Erythroblast (primary cell): ENCODE measurements around the gene NAB2.

ENCODE experiments used
- GATA1 ChIP-seq: IDR thresholded peaks from 2 replicates; pipeline ENCODE4 v1.6.1; 2011; ENCODE audit warnings: low read depth, mild to moderate bottlenecking, control low read depth, low read length, moderate library complexity
- POLR2A ChIP-seq: IDR thresholded peaks from 2 replicates; pipeline ENCODE4 v1.6.1; 2011; ENCODE audit warnings: mild to moderate bottlenecking, low read length

DNA sequence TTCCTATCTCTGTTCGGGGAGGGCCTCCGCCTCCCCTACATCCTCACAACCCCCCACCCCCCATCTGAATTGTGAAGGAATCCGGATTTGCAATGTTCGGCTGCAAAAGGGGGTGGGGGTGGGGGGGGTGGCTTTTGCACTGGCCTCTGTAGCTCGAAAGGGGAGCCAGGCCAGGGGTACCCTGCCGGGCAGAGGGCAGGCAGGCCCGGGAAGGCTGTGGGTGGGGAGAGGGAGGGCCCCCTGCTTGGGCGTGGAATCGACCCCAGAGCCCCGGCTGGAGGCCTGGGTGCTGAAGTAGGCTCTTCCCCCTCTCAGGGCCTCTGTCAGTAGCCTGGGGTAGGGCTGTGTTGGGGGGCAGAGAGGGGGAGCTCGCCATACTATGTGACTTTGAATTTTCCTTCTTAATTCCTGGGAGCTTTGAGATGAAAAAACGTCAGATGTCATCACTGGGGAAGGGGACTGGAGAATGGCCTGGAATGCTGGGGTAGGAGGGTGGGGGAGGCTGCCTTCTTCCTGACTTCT is 40.5 kb downstream of the NAB2 start:
- TF ChIP-seq POLR2A, result no peak
- TF ChIP-seq GATA1, result no peak
